Inflammatory macrophage treated with lipopolysaccharide for 4 hours (primary cell): Measurements from ENCODE around the gene SERPINI2.
A peak's percentile ranks its signal among the peaks of the same experiment; 100 is the strongest.
"Not testable (repeated sequence)": the region's sequence is repeated elsewhere in the genome, so short reads cannot be mapped to it uniquely, and the experiment has no call there.

Experiments
- DNase-seq: peaks from one replicate; pipeline ENCODE4 v3.0.0-alpha.2; 2020

SERPINI2 gene

DNA sequence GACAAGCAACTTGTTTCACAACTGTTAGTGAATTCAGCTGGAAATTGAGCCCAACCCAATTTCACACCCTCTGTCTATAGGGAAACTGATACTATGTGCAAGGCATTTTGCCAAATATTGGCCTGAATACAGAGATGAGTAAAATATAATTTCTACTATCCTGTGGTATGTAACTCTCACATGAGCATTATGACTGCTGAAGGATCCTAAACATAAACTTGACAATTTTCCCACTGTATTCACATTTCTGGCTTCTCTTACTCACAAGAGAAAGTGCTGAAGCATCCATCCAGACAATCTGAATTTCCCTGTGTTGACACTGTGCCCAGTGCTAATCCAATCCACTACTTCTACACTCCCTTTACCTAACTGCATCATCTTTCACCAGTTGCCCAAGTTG is 28.4 kb downstream of the SERPINI2 start:
- DNase-seq = no peak

DNA sequence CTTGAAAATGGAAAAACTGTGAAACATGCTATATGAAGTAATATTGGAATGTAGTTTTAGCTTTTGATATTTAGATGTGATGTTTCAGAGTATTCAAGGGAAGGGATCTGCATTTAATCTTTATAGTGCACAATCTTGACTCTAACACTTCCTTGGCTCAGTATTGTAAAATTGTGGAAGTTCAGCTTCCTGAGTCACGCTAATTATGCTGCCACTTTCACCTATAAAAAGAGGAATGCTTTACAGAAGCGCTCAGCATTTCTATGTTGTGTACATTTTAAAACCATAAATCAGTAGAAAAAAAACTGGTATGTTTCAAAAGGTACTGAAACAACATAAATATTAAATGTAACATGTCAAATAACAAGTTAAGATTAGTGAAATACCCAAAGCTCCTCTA is 32.6 kb downstream of the SERPINI2 start:
- DNase-seq = peak; percentile 21

GRCh38 chr3:167437428-167438139 is 36.3 kb downstream of the SERPINI2 start:
- no peak for DNase-seq

GRCh38 chr3:167426962-167427361 is 46.9 kb downstream of the SERPINI2 start:
- DNase-seq = not testable (repeated sequence)

- not testable (repeated sequence) for DNase-seq
These were observed 51.4 kb downstream of the SERPINI2 start for GRCh38 chr3:167422396-167422795.

- no peak for DNase-seq
These were observed 64.2 kb downstream of the SERPINI2 start for GRCh38 chr3:167409611-167410010.

- DNase-seq = peak; percentile 44
These were observed 66.9 kb downstream of the SERPINI2 start for GRCh38 chr3:167406876-167407492.

GRCh38 chr3:167397826-167398225 is 76.0 kb downstream of the SERPINI2 start:
- no peak for DNase-seq

DNA sequence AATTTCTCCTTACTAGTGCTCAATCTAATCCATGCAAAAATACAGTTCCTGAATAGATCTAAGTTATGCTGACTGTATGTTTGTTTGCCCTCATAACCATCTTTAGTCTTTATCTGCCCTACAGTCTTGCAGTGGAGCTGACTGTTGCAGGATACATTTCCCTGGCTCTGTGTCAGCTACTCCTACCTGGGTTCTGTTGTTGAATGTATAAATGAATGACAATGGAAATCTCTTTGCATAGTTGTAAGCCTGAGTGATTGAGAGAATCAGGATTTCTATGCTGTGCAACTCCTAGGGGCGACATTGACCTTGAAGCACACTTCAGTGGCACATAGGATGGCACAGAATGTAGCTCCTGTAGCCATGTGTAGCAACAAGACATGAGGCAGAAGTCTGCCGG is 77.8 kb downstream of the SERPINI2 start:
- no peak for DNase-seq

GRCh38 chr3:167394003-167394402 is 79.8 kb downstream of the SERPINI2 start:
- no peak for DNase-seq
